ENCODE results near the gene SETD2. TPM values are rescaled to one million over a fixed set of nuclear protein-coding genes. Genes with fewer than 3 reads are reported as not detected.
A peak's percentile ranks its signal among the peaks of the same experiment; 100 is the strongest.

The SETD2 gene
- total and polyA plus RNA-seq, 2 experiments from 2014 or later, result 16.7 to 45.2 TPM

DNA sequence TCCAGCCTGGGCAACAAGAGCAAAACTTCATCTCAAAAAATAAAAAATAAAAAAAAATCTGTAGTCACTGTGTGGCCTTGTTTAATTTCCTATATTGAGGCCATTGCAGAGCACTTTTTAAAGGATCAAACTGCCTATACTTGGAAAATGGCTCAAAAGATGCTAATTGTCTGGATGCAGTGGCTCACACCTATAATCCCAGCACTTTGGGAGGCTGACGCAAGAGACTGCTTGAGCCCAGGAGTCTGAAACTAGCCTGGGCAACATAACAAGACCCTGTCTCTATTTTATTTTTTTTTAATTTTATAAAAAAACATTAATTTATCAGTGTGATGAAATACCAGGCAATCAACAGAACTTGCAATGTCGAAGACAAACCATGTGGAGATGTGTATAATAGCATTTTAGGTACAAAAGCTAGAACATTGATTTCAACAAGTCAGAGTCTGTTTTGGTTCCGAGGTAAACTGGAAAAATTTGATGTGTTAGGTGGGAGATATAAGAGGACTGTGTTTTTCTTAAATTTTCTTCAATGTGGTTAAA lies 47.0 kb upstream of the SETD2 start:
- no peaks in the 10 kb centered on the region for H3K4me1 Mint-ChIP-seq
- no peak overlapping the region for H3K4me2 ChIP-seq
- no peaks in the 10 kb centered on the region for H3K9me2 ChIP-seq (ENCODE audit: insufficient read depth)
- 0 out of 2 replicates have a peak overlapping the region, but pooled peaks have one; percentile 66 for H3K27ac ChIP-seq (ENCODE audit: low read depth)
- H3K4me1 ChIP-seq (ENCODE audit: insufficient read depth), result no peaks in the 10 kb centered on the region
- peaks cover 5% of the 10 kb centered on the region for H3K27me3 Mint-ChIP-seq (ENCODE audit: insufficient read depth, low read depth, poor library complexity)
- DNase-seq (ENCODE audit: low spot score) (no peak), ATAC-seq (no peak)
- H3K36me3 ChIP-seq (ENCODE audit: insufficient read depth), result no peaks in the 10 kb centered on the region
- TF ChIP-seq CREB1 (CRISPR knock-in tag; IDR thresholded peaks at IDR 0.05; ENCODE audit: low read depth) (no peak), JUNB (IDR thresholded peaks at IDR 0.05; ENCODE audit: unreplicated experiment) (no peak), EZH2phosphoT487 (IDR thresholded peaks at IDR 0.05; ENCODE audit: unreplicated experiment) (no peak), ZNF331 (CRISPR knock-in tag; IDR thresholded peaks at IDR 0.05; ENCODE audit: low read depth) (no peak), EZH2 (IDR thresholded peaks at IDR 0.05; ENCODE audit: low read depth, unreplicated experiment) (no peak), POLR2AphosphoS5 (IDR thresholded peaks at IDR 0.05; ENCODE audit: low read depth) (no peak), ZNF114 (CRISPR knock-in tag; IDR thresholded peaks at IDR 0.05) (no peak), STAT1 (IDR thresholded peaks at IDR 0.05; ENCODE audit: unreplicated experiment) (no peak), NANOG (IDR thresholded peaks at IDR 0.05; ENCODE audit: borderline replicate concordance) (no peak)
- TF ChIP-seq, protein P1, sequence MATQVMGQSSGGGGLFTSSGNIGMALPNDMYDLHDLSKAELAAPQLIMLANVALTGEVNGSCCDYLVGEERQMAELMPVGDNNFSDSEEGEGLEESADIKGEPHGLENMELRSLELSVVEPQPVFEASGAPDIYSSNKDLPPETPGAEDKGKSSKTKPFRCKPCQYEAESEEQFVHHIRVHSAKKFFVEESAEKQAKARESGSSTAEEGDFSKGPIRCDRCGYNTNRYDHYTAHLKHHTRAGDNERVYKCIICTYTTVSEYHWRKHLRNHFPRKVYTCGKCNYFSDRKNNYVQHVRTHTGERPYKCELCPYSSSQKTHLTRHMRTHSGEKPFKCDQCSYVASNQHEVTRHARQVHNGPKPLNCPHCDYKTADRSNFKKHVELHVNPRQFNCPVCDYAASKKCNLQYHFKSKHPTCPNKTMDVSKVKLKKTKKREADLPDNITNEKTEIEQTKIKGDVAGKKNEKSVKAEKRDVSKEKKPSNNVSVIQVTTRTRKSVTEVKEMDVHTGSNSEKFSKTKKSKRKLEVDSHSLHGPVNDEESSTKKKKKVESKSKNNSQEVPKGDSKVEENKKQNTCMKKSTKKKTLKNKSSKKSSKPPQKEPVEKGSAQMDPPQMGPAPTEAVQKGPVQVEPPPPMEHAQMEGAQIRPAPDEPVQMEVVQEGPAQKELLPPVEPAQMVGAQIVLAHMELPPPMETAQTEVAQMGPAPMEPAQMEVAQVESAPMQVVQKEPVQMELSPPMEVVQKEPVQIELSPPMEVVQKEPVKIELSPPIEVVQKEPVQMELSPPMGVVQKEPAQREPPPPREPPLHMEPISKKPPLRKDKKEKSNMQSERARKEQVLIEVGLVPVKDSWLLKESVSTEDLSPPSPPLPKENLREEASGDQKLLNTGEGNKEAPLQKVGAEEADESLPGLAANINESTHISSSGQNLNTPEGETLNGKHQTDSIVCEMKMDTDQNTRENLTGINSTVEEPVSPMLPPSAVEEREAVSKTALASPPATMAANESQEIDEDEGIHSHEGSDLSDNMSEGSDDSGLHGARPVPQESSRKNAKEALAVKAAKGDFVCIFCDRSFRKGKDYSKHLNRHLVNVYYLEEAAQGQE (IDR thresholded peaks at IDR 0.05; ENCODE audit: unreplicated experiment), result no peak
- TF ChIP-seq, protein P2, sequence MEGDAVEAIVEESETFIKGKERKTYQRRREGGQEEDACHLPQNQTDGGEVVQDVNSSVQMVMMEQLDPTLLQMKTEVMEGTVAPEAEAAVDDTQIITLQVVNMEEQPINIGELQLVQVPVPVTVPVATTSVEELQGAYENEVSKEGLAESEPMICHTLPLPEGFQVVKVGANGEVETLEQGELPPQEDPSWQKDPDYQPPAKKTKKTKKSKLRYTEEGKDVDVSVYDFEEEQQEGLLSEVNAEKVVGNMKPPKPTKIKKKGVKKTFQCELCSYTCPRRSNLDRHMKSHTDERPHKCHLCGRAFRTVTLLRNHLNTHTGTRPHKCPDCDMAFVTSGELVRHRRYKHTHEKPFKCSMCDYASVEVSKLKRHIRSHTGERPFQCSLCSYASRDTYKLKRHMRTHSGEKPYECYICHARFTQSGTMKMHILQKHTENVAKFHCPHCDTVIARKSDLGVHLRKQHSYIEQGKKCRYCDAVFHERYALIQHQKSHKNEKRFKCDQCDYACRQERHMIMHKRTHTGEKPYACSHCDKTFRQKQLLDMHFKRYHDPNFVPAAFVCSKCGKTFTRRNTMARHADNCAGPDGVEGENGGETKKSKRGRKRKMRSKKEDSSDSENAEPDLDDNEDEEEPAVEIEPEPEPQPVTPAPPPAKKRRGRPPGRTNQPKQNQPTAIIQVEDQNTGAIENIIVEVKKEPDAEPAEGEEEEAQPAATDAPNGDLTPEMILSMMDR (conservative IDR thresholded peaks at IDR 0.05; ENCODE audit: low read depth in 2 of 2), result no peak
- TF ChIP-seq, protein P3, sequence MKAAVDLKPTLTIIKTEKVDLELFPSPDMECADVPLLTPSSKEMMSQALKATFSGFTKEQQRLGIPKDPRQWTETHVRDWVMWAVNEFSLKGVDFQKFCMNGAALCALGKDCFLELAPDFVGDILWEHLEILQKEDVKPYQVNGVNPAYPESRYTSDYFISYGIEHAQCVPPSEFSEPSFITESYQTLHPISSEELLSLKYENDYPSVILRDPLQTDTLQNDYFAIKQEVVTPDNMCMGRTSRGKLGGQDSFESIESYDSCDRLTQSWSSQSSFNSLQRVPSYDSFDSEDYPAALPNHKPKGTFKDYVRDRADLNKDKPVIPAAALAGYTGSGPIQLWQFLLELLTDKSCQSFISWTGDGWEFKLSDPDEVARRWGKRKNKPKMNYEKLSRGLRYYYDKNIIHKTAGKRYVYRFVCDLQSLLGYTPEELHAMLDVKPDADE (IDR thresholded peaks at IDR 0.05), result no peak
- TF ChIP-seq, protein P4, sequence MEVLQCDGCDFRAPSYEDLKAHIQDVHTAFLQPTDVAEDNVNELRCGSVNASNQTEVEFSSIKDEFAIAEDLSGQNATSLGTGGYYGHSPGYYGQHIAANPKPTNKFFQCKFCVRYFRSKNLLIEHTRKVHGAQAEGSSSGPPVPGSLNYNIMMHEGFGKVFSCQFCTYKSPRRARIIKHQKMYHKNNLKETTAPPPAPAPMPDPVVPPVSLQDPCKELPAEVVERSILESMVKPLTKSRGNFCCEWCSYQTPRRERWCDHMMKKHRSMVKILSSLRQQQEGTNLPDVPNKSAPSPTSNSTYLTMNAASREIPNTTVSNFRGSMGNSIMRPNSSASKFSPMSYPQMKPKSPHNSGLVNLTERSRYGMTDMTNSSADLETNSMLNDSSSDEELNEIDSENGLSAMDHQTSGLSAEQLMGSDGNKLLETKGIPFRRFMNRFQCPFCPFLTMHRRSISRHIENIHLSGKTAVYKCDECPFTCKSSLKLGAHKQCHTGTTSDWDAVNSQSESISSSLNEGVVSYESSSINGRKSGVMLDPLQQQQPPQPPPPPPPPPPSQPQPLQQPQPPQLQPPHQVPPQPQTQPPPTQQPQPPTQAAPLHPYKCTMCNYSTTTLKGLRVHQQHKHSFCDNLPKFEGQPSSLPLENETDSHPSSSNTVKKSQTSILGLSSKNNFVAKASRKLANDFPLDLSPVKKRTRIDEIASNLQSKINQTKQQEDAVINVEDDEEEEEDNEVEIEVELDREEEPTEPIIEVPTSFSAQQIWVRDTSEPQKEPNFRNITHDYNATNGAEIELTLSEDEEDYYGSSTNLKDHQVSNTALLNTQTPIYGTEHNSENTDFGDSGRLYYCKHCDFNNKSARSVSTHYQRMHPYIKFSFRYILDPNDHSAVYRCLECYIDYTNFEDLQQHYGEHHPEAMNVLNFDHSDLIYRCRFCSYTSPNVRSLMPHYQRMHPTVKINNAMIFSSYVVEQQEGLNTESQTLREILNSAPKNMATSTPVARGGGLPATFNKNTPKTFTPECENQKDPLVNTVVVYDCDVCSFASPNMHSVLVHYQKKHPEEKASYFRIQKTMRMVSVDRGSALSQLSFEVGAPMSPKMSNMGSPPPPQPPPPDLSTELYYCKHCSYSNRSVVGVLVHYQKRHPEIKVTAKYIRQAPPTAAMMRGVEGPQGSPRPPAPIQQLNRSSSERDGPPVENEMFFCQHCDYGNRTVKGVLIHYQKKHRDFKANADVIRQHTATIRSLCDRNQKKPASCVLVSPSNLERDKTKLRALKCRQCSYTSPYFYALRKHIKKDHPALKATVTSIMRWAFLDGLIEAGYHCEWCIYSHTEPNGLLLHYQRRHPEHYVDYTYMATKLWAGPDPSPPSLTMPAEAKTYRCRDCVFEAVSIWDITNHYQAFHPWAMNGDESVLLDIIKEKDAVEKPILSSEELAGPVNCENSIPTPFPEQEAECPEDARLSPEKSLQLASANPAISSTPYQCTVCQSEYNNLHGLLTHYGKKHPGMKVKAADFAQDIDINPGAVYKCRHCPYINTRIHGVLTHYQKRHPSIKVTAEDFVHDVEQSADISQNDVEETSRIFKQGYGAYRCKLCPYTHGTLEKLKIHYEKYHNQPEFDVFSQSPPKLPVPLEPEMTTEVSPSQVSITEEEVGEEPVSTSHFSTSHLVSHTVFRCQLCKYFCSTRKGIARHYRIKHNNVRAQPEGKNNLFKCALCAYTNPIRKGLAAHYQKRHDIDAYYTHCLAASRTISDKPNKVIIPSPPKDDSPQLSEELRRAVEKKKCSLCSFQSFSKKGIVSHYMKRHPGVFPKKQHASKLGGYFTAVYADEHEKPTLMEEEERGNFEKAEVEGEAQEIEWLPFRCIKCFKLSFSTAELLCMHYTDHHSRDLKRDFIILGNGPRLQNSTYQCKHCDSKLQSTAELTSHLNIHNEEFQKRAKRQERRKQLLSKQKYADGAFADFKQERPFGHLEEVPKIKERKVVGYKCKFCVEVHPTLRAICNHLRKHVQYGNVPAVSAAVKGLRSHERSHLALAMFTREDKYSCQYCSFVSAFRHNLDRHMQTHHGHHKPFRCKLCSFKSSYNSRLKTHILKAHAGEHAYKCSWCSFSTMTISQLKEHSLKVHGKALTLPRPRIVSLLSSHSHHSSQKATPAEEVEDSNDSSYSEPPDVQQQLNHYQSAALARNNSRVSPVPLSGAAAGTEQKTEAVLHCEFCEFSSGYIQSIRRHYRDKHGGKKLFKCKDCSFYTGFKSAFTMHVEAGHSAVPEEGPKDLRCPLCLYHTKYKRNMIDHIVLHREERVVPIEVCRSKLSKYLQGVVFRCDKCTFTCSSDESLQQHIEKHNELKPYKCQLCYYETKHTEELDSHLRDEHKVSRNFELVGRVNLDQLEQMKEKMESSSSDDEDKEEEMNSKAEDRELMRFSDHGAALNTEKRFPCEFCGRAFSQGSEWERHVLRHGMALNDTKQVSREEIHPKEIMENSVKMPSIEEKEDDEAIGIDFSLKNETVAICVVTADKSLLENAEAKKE (CRISPR knock-in tag; IDR thresholded peaks at IDR 0.05), result no peak
- H3K9me3 Mint-ChIP-seq, result no peaks in the 10 kb centered on the region; the same call in 2 of the 3 replicates
- H3K27me3 ChIP-seq (ENCODE audit: insufficient read depth), result no peaks in the 10 kb centered on the region
- no peak overlapping the region for H3K4me3 ChIP-seq
- H2AFZ ChIP-seq, result no peak overlapping the region
- no peaks in the 10 kb centered on the region for H3K79me2 ChIP-seq (replicated peaks; ENCODE audit: insufficient read depth)
- H3K36me3 Mint-ChIP-seq (ENCODE audit: low read depth), result no peaks in the 10 kb centered on the region
- H3K27ac Mint-ChIP-seq, result no peak overlapping the region
- H3K4me3 Mint-ChIP-seq, result no peak overlapping the region
- no peaks in the 10 kb centered on the region for H4K20me1 ChIP-seq (replicated peaks; ENCODE audit: insufficient read depth)
- H3F3A ChIP-seq (replicated peaks; ENCODE audit: low read depth), result no peaks in the 10 kb centered on the region

Data from GM23338 (cell line).